Fibroblast of skin of scalp (primary cell): Measurements from ENCODE around the gene PAX5.

Experiments
- DNase-seq: peaks from one replicate; pipeline ENCODE4 v3.0.0-alpha.2; 2013

Gene PAX5

DNA sequence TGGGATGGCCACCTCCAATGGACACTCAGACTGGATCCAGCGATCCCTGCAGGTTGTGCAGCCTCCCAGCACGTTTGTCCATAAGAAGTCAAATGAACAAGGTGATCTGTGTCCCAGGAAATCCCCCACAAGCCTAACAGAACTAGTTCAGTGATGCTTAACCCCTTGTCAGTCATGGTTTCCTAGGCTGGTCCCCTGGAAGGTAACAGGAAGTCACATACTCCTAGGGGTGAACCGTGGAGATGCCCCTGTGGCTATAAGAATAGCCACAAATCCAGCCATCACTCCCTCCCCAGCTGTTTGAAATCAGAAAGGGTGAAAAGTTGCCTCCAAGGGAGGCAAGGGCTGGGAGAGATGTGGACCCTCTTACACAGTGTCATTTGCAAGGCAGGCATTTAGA lies 22.5 kb downstream of the PAX5 start:
- DNase-seq: no peak

DNA sequence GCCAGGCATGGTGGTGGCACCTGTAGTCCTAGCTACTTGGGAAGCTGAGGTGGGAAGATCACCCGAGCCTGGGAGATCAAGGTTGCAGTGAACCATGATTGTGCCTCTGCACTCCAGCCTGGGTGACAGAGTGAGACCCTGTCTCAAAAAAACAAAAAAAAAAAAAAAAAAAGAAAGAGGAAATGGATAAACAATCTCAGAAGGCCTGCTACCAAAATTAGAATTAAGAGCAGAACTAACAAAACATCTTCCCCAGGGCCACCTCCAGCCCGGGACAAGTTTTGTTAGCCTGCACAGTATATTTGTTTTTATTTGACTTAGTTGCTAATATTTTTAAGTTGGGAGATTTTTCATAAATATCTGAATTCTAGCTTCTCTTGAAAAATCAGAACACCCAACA lies 23.1 kb downstream of the PAX5 start:
- no peak for DNase-seq

DNA sequence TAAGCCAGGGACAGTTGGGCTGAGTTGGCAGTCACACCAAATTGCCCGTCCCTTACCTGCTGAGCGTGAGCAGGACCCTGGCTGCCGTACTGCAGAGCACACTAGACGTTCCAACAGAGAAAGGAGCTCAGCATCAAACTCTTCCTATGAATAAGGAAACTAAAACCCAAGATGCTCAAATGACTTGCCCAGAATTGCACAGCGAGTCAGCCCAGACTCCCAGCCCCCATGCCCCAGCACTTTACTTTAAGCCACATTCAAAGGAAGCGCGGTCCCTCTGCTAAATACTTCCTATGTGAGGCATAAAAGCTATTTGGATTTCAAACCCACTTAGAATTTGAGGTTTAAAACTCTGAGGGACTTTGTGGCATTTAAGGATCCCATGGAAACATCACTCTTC lies 23.9 kb downstream of the PAX5 start:
- DNase-seq: no peak

DNA sequence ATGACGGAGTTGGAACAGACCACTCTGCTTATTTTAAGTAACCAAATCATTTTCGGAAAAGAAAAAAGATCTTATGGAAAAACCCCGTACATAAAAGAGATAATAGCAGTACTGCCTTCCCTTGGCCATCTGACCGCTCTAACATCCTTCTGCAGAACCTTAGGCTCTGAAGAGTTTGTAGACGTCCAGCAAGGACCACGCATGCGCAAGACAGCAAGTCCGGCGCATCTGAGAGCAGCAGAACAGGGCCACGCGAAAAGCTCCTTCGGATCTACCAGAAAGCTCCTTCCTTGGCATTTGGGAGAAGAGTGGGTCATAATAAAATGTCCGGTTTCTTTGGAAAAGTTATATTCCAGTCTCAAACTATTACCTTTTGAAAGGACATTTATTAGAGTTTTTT lies 26.8 kb downstream of the PAX5 start:
- no peak for DNase-seq

DNA sequence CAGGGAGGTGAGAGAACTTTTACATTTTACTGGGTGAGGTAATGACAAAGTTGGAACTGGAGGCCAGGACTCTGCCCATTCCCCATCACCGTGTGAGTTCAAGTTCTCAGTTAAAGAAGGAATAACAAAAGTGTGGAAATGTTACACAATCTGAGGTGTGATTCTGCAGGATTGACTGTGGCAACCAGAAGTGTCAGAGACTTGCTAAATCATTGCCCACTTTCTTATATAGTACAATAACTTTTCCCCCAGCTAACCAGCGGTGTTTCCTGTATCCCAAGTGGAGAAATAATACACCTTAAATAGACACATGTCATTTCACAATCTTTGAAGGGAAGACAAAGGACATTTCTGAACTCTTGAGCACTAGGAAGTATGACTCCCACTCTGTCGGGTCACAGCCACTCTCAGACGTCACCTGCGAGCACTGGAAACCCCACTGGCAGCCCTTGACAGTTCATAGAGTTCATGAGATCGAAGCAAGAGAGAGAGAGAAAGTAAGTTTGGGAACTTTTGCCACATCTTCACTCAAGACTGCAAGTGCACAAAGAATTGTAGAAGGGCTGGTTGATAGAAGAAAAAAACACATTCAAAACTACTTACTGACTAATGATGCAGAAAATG lies 28.4 kb downstream of the PAX5 start:
- DNase-seq: no peak

DNA sequence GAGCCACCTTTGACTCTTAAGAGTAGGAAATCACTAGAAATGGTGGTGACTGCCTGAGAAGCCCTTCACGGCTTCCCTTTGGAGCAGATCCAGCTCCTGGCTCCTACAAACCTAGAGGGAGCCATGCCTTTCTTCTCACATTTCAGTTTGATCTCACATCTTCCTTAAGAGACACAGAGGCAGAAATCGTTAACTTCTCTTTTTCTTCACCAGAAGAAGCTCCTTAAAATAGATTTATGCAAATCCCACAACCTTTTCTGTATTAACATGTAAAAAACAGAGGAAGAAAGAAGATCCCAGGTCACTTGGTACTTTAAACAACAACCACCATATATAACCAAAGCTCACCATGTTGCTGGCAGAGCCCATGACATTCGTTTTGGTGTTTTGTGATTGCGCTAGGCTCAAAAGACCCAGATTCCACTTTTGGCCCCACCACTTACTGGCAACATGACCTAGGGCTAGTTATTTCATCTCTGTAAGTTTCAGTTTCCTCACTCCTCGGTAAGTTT lies 29.6 kb downstream of the PAX5 start:
- no peak for DNase-seq

DNA sequence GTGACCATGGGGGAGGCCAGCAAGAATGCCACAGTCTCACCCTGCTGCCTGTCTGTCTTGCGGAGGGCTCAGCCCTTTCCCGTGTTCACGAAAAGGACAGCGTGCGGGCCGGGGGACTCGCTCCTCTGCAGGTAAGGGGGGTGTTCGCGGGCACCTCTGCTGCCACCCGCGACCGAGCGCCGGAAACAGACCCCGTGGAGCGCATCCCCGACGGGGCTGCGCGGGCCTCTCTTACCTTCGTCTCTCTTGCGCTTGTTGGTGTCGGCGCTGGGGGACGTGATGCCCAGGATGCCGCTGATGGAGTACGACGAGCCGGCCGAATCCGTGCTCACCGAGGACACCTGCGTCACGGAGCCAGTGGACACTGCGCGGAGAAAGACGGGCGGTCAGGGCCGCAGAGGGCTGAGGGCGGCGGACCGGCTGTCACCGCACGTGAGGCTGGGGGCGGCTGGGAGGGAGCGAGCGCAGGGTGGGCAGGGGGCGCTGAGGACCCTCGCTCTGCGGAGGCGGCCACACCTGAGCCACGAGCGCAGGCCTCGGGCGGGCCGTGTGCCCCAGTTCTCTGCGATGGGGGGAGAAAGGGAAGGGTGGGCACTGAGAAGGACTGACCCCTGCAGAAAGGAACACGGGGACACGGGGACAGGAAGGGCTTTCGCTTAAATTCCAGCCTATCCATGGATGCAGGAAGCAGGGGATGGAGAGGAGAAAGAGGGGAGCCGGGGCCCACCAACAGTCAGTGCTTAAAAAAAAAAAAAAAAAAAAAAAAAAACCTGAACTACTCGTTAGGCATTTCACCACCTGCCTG lies 31.5 kb downstream of the PAX5 start:
- DNase-seq: no peak

DNA sequence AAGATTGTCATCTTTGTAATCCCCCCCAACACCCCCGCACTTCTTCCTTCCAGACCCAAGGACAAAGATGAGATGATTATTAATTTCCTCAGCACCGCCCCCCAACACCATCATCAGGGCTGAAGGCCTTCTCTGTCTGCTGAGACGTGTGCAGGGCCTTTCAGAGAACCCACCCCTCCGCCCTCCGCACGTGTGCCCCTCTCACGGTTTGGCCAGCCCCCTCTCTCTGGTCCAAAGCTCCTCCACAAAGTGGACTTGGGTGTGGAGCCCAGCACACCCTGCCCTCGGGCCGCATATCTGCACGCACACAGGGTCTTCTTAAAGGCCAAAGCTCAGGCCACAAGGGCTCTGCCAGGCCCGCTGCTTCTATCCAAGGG lies 32.0 kb downstream of the PAX5 start:
- DNase-seq: no peak

DNA sequence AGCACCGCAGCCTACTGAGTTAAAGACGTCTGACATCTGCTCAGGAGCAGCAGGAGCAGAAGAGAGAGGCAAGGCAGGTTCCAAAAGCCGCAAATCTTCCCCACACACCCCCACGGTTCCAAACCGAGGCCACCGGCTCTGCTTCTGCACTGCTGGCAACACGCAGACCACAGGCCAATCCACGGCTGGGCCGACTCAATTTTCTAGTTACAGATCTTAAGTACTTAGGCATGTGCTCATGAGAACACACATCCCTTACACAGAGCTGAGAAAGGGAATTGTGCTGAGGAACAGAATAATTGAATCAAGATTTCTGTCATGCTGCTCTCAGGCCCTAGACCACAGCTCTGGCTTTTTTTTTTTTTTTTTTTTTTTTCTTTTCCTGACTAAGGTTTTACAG lies 32.6 kb downstream of the PAX5 start:
- DNase-seq: no peak

DNA sequence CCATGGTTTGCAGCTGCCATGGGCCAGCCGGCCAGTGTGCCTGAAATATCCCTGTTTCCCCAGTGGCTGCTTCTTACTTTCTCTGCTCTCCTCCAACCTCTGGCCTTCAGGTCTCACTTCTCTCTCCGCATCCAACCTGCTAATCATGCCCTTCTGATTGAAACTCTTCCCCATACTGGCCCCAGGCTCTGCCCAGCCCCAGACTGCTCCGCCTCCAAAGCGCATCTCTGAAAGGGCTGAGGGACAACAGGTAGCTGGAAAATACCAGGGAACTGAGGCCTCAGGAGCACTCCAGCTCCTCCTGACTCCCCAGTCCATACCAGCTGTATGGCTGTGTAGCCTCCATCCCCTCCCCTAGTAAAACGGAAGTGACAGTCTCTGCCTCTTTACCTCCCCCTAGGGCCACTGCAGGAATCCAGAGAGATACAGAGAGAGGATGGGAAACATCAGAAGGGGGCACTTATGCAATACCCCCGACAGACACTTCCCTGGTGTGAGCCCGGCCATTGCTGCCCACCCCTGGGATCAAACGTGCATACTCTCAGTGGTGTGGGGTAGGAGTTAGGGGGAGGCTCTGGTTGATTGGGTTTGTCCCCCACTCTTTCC lies 34.2 kb downstream of the PAX5 start:
- no peak for DNase-seq

DNA sequence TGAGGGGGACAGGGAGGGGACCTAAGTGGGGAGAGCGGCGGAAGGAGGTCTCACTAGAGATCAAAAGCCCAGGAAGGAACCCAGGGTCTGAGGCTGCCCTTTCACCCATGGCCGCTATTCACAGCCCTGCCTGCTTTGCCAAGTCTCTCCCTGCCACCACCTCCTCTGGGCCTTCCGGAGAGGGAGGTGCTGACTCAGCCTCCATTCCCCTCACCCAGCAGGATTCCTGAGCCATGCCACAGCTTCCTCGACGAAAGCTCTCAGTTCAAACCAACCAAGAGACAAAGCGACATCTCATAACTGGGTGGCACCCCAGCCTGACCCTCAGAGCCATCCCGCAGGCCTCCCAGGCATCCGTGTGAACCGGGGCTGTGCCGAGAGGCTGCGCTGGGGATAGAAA lies 36.7 kb downstream of the PAX5 start:
- peak; percentile 40 for DNase-seq

DNA sequence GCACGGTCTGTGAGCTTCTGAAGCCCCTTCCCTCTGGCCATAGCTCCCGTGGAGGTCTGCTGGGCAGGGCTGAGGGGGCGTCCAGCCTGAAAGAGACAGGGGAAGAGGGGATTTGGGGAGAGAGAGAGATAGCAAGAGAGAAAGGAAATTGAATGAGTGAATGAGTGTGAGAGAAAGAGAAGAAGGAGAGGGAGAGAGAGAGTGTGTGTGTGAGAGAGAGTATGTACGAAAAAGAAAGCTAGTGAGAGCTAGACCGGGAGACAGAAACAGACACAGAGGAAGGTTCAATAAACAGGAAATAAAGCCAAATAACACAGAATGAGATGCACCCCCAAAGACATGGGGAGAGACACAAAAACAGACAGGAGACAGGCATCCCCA lies 37.4 kb downstream of the PAX5 start:
- no peak for DNase-seq

DNA sequence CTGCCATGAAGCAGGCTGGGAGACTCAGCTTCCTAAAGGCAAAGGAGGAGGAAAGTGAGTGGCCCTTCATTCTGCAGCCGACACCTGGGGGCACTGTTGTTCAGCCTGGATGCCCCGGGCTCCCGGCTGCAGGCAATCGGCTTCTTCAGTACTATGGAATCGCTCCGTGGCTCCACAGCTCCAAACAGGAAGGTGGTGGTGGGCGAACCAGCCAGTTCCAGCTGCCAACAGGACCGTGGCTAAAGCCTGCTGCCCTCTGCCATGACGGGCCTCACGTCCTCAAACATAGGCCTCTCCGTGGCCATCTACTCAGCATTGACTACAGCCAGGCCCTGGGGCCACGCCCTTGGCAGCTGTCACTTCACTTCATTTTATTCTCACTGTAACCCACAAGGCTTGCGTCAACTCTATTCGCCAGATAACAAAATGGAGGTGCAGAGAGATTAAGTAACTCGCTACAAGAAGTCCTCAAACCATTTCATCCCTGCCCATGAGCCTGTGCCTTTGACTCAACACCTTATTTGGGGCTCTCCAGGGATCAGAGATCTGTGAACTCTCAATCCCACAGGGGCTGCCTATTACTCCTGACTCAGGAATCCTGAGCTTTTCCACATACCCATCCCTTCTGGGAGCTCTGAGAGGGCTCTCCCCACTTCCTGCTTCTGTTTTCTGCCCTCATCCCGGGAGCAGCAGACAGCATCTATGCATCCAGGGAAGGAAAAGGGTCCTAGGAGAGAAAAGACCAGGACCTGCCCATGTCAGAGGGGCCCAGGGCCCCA lies 38.0 kb downstream of the PAX5 start:
- DNase-seq: peak; percentile 68

DNA sequence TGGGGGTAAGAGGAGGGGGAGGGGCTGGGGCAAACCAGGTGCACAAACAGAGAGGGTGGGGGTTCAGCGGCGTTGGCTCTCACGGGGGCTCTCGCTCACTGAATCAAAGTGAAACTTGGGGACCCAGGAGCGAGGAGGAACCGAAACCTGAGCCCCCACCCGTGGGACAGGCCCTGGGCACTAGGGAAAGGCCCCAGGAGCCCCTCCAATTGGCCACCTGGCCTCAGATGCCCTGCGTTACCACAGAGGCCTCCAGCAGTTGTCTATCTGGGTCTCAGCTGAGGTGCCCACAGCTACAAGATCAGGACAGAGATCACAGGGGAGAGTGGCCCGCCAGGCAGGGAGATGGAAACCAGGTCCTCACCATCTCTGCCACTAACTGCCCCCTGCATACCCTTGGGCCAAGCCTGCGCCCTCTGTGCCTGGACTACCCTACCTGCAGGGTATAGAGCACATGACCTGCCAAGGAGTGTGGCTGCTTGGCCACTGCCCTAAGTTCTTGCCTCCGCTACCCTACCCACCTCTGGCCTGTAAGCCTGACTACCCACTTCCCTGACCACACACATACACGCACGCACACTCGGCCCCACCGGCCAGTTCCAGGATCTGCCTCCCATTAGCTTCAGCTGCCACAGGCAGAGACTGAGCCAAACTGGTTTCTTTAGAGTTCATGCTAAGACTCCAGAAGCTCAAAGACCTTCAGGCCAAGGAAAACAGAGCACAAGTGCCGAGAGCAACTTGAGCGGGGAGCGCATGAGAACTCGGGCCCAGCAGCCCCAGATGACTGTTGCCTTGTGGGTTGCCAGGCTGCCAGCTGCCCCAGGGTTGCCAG lies 39.9 kb downstream of the PAX5 start:
- DNase-seq: no peak

DNA sequence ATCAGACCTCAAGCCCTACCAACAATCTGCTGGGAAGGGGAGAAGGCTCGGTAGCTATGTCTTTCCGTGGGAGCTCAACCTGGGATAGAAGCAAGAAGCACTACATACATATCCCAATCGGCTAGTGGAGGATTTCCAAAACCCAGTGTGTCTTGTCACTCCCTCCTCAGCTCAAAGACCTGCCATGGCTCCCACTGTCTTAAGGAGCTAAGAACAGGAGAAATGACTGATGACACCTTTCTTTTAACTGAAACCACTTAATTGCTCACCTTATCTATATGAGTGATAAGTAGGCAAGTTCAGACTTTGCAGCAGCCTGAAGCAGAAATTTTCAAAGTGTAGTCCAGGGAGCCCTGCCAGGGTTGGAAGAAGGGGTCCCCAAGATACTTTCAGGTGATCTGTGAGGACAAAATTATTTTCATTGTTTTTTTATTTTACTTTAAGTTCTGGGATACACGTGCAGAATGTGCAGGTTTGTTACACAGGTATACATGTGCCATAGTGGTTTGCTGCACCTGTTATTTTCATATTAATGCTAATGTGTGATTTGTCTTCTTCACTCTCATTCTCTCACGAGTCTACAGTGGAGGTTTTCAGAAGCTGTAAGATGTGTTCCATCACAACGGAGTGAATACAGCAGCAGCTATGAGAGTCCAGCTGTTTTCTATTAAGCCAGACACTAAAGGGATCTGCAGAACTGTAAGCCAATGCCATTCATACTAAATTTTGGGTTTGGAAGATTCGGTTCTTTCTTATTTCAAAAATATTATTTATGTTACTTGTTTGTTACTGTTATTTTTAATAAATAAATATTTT lies 41.4 kb downstream of the PAX5 start:
- no peak for DNase-seq

DNA sequence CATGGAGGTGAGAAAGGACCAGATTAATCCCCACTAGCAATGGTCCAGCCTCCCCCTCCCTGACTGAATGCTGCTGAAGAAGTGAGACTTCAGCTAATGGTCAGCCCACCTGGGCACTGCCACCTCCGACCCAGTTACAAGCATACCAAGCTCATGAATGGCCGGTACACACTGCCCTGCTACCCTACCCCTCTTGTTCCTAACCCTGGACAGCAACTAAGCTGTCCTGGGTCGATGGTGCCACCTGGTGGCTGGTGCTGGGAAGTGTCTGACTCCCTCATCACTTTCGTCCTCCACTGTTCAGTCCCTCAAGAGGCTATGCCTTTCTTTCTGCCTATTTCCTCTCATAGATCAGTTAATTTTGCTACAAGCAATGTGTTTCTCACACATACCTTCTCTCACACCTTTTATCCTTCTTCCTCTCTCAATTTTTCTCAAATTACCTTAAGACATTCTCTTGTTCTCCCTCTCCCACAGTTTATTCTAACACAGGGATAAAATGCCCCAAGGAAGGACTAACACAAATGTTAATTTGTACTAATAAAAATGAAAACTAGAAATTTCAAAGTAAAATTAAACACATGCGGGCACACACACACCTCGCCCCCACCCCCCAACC lies 42.4 kb downstream of the PAX5 start:
- no peak for DNase-seq

DNA sequence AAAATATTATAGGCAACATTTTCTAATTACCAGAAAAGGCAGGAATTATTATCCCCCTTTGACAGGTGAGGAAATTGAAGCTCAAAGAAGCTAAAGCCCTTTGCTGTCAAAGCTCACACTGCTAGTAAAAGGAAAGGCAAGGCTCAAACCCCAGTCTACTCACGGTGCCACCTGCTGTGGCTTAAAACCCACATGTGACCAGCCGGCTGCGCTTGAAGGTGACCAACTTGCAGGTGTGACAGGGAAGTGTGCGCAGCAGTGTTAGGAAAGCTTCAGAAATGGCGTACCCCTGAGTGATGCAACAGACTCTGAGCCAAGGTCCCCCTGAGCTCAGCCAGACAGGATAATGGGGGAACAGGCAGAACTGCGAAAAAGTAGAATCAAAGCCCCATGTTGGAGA lies 45.2 kb downstream of the PAX5 start:
- DNase-seq: no peak

DNA sequence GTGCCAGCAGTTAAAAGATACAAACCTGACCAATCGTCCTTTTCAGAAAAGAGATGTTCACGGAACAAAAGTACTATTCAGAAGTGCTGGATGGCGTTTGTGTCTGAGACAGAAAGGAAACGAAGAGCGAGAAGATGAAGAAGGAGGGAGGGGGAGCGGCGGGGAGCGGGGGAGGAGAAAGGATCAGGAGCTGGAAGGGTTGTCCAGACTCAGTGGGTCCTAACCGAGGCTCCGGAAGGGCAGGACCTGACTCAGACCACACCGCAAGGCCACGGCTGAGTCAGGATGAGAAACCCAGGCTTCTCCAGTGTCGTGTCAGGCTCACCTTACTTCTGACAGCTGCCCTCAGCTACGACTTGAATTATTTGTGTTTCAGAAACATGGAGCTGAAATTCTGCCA lies 46.2 kb downstream of the PAX5 start:
- no peak for DNase-seq

DNA sequence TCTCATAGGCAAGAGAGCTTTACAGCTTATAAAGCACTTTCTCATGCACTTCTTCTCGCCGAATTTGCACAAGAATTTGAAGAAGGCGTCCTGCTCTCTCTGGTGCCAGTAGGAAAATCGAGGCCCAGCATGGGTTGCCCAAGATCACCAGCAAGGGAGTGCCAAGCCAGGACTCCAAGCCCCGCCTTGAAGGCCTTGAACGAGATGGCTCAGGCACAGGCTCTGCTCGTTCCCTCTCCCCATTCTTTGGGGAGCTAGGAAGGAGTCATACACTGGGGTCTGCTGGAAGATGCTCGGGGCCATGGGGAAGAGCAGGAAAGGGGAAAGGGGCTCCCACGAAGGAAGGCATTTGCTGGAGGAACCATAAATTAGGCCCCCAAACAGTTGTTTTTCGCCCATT lies 46.7 kb downstream of the PAX5 start:
- no peak for DNase-seq

DNA sequence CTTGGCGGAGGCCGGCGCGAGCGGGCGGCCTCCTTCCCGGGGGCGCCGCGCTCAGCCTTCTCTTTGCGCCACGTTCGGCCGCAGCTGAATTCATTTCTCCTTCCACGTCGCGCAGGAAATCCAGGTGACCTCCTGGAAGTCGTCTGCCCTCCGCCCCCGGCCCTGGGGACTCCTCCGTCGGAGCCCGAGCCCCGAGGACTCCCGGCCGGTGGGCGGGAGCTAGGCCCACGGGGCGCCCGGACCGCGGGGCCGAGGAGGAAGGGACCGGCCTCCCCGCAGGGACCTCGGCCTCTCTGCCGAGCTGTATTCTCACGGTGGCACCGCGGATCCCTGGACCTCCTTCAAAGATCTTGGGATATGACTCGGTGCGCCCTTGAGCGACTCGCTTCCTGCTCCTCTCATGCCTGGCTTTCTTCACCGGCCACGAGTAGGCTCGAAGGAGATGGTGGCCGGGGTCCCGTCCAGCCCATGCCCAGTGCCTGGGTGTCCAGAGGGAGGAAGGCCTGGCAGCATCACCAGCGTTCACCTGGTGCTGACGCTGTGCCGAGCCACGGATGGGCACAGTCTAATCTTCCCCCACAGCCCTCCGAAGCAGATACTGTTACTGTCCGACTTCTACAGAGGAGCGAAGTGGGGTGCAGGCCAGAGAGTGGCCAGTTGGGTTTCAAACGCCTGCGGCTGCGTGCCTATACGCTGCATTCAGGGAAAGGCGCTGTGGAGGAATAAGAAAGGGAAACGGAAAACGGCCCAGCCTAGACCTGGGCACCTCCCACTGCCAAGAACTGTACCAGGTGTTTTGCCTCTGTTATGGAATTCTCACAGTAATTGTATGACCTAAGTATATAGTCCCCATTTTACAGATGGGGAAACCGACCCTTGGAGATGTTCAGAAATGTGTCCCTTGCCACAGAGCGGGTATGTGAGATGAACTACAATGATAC lies 47.3 kb downstream of the PAX5 start:
- DNase-seq: no peak
